Lower leg skin (tissue), 4 donors: ENCODE measurements around the gene GNG7. TPM values are rescaled to one million over a fixed set of nuclear protein-coding genes. Genes with fewer than 3 reads are reported as not detected.

Source experiments
- DNase-seq, 2 donors: peaks; one replicate each; pipeline ENCODE4 v3.0.0-alpha.2; 2019; ENCODE audit warnings: low spot score in 2 of 2
- H3K4me3 ChIP-seq: fragments of 200-600 bp; sonication (generic); 2 replicates; pipeline ENCODE4 v1.5.1; 2017; ENCODE audit warnings: mild to moderate bottlenecking, low read depth; ENCODE audit not compliant: poor library complexity, severe bottlenecking
- POLR2A ChIP-seq, 2 donors: fragments of 450-650 bp; IDR thresholded peaks; one replicate each; pipeline ENCODE4 v1.6.1; 2016 to 2017; ENCODE audit warnings: antibody characterized with exemption in 2 of 2, mild to moderate bottlenecking in 1 of 2, moderate library complexity in 1 of 2
- WGBS, 2 donors: methylation state at CpG; one replicate each; pipeline ENCODE4 v1.1.5; 2018; 5-methylcytosine and 5-hydroxymethylcytosine counted together
- intact Hi-C: fragments of 100-400 bp; cut with DNase I; formaldehyde crosslinking; loops from one replicate; pipeline ENCODE4 v1.15.0; 2023; ENCODE audit warnings: low total_unique reads
- total RNA-seq, 4 donors: library from RNA; depleted of rRNA; stranded (reverse); fragments of >200 nt; gene quantifications; one replicate each; pipeline ENCODE4 v1.1.0, GENCODE V29; 2016
- TF ChIP-seq, protein P1 (sequence below), 3 donors: fragments of 450-650 bp; IDR thresholded peaks; one replicate each; pipeline ENCODE4 v1.5.1; 2016; ENCODE audit warnings: antibody characterized with exemption in 3 of 3, mild to moderate bottlenecking in 3 of 3, moderate library complexity in 2 of 3

GNG7 gene
- total RNA-seq, 4 donors from 2014 or later = 0.59 to 3.4 (median 2.4) TPM

DNA sequence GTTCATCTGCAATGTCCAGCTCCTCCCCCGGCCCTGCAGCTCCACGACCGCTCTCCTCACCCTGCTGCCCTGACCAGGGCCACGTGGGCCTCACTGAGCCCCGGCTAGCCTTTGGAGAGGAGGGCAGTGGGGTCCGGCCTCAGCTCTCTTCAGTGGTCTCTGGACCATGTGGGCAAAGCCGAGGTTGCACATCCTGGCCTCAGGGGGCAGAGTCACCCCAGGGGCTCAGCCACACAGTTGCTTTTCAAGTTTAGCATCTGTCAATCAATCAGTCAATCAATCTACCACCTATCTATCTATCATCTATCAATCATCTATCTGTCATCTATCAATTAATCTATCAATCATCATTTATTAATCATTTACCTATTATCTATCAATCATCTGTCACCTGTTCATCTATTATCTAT is 21.7 kb upstream of the GNG7 start:
- WGBS, 2 donors = 52 to 68% methylated on average over 7 of the region's 7 CpGs
- no peak overlapping the region for H3K4me3 ChIP-seq
- DNase-seq = no peak
- intact Hi-C loops = no loop called here
- no peak for TF ChIP-seq POLR2A (IDR thresholded peaks at IDR 0.05)
- TF ChIP-seq, protein P1, sequence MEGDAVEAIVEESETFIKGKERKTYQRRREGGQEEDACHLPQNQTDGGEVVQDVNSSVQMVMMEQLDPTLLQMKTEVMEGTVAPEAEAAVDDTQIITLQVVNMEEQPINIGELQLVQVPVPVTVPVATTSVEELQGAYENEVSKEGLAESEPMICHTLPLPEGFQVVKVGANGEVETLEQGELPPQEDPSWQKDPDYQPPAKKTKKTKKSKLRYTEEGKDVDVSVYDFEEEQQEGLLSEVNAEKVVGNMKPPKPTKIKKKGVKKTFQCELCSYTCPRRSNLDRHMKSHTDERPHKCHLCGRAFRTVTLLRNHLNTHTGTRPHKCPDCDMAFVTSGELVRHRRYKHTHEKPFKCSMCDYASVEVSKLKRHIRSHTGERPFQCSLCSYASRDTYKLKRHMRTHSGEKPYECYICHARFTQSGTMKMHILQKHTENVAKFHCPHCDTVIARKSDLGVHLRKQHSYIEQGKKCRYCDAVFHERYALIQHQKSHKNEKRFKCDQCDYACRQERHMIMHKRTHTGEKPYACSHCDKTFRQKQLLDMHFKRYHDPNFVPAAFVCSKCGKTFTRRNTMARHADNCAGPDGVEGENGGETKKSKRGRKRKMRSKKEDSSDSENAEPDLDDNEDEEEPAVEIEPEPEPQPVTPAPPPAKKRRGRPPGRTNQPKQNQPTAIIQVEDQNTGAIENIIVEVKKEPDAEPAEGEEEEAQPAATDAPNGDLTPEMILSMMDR (IDR thresholded peaks at IDR 0.05) = no peak

DNA sequence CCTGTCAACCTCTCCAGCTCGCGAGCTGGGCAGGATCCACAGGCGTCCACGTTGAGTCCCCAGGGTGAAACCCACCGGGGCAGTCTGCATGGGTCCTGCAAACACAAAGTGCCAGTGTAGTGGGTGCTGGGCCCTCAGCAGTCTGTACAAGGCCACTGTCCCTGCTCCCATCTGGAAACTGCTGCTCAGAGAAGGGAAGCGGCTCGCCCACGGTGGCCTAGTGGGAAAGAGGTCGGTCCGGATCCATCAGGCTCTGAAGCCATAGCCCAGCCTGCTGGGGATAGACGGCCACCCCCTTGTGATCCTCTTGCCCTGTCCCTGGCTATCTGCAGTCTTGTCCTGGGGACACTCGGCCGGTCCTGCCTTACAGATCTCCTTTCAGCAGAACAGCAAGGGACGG is 21.3 kb upstream of the GNG7 start:
- no peak overlapping the region for H3K4me3 ChIP-seq
- no peak for TF ChIP-seq POLR2A (IDR thresholded peaks at IDR 0.05)
- TF ChIP-seq, protein P1 (IDR thresholded peaks at IDR 0.05) = no peak
- no peak for DNase-seq
- WGBS, 2 donors = 75 to 79% methylated on average over 14 of the region's 14 CpGs
- intact Hi-C loops = no loop called here

DNA sequence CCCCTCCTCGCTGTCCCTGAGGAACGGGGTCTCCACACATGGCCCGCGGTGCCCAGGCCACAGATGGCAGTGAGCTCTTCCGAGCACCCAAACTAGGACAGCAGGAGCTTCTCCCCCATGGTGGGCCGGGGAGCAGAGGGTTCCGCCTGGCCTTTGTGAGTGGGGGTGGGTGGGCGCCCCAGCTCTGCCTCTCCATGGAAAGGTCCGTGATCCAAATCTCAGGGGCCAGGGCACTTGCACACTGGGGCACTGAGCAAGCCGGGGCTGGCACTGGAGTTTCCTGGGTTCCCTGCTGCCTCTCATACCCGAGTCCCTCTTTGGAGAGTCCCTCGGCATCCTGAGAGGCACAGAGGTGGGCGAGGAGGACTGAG is 20.8 kb upstream of the GNG7 start:
- WGBS, 2 donors = 49 to 58% methylated on average over 12 to 13 of the region's 13 CpGs
- no peak for DNase-seq
- H3K4me3 ChIP-seq = no peak overlapping the region
- intact Hi-C loops = no loop called here
- TF ChIP-seq, protein P1 (IDR thresholded peaks at IDR 0.05) = no peak
- no peak for TF ChIP-seq POLR2A (IDR thresholded peaks at IDR 0.05)

DNA sequence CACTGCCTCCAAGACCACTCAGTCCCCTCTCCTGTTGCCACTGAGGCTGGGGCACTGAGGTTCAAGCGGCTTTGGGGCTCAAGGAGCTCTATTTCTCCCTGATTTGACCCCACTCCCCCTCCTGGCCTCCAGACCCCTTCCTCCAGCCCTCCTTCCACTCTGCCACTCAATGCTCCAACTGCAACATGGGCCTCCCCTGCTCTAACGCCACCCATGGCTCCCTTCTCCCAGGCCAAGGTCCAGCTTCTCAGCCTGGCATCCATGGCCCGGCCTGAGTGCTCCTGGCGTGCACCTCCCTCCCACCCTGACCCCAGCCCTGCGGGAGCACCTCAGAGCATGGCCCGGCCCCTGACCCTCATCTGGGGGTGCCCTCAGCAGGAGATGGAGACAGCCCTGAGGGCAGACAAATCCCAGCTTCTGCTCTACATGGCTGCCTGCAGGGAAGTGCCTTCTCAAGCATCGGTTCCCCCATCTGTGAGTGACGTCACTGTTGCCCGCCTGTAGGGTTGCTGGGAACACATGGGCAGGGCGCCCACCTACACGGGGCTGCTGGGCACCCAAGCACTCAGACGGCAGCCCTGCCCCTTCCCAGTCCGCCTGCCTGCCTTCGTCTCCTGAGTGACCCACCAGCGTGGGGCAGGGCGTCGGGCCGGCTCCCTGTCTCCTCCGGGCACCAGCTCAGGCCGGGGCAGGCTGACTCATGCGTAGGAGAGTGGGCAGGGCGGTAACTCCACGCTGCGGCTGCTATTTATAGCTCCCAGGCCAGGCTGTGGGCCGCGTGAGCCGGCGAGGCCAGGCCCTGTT is 20.2 kb upstream of the GNG7 start:
- 31 to 52% methylated on average over 10 to 25 of the region's 28 CpGs for WGBS, 2 donors
- intact Hi-C loops = no loop called here
- no peak overlapping the region for H3K4me3 ChIP-seq
- no peak for DNase-seq
- no peak for TF ChIP-seq POLR2A (IDR thresholded peaks at IDR 0.05)
- TF ChIP-seq, protein P1 (IDR thresholded peaks at IDR 0.05) = no peak

DNA sequence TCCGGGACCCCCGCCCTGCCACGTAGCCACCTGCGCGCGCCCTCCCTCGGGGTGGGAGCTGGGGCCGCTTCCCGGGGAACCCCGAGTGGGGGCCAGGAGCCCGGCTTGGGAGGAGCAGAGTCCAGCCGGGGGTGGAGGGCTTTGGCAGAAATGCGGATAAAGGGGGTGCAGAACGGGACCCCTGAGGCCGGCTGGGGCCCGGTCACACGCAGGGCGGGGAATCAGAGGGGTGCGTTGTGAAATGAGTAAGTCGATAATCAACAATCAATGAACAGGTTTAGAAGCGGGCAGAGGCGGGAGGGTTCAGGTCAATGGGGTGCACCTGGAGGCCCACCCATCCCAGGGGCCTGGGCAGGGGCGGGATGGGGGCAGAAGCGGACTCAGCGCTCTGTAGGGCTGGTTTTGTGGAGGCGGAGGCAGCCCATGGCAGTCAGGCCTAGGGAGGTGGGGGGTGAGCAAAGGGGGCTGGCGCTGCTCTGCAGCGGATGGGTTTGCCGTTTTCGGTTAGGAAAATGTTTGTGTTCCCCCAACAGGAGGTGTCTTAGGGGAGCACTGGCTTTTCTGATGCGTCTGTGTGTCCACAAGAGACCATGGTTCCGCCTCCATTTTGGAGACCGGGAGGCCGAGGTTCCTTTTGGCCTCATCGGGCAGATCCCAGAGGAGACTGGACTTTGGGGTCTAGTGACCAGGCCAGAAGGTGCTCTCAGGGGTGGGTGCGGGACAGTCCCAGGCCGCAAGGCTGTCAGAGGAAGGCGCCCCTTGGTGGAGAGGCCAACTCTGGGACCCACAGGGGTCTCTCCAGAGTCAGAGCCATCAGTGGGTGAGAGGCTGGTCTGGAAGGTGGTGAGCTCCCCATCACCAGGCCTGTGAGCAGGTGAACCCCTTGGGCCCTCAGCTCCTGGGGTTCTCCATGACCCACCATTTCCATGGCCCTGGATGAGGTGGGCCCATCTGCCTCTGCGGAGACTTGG is 19.4 kb upstream of the GNG7 start:
- TF ChIP-seq, protein P1 (IDR thresholded peaks at IDR 0.05) = no peak
- no peak for TF ChIP-seq POLR2A (IDR thresholded peaks at IDR 0.05)
- H3K4me3 ChIP-seq = no peak overlapping the region
- WGBS, 2 donors = 38 to 43% methylated on average over 32 to 35 of the region's 39 CpGs
- no peak for DNase-seq
- intact Hi-C loops = no loop called here
